ENCODE measurements around the gene PPP2R1B.

DNA sequence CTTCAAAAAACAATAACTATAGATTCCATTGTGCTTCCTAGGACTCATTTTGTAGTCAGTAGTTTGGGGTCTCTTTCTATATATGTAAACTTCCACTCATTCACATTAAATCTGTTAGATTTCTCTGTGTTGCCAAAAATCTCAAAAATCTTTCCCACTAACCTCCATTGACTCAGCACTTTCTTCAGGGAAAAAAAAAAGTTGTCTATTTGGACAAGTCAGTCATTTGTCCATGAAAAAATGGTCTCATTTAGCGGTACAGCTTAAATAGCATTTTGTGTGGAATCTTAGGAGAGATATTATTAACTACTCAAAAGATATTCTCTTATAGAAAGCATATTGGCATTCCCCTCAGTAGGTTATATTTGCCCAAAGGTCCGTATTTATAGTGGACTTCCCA is 81.9 kb downstream of the PPP2R1B start:
- TF ChIP-seq, protein P1, sequence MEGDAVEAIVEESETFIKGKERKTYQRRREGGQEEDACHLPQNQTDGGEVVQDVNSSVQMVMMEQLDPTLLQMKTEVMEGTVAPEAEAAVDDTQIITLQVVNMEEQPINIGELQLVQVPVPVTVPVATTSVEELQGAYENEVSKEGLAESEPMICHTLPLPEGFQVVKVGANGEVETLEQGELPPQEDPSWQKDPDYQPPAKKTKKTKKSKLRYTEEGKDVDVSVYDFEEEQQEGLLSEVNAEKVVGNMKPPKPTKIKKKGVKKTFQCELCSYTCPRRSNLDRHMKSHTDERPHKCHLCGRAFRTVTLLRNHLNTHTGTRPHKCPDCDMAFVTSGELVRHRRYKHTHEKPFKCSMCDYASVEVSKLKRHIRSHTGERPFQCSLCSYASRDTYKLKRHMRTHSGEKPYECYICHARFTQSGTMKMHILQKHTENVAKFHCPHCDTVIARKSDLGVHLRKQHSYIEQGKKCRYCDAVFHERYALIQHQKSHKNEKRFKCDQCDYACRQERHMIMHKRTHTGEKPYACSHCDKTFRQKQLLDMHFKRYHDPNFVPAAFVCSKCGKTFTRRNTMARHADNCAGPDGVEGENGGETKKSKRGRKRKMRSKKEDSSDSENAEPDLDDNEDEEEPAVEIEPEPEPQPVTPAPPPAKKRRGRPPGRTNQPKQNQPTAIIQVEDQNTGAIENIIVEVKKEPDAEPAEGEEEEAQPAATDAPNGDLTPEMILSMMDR (IDR thresholded peaks at IDR 0.05), result no peak
- TF ChIP-seq EZH2 (IDR thresholded peaks at IDR 0.05; ENCODE audit: borderline replicate concordance, insufficient read depth, low read depth, low read length, poor library complexity, severe bottlenecking), result no peak
